IgD-negative memory B cell (primary cell): Measurements from ENCODE around the gene HIPK4. TPM values are rescaled to one million over a fixed set of nuclear protein-coding genes. Genes with fewer than 3 reads are reported as not detected.
A peak's percentile ranks its signal among the peaks of the same experiment; 100 is the strongest.
"Not testable (repeated sequence)": the region's sequence is repeated elsewhere in the genome, so short reads cannot be mapped to it uniquely, and the experiment has no call there.

ENCODE experiments used
- H3K27ac Mint-ChIP-seq, 3 donors: one replicate each; pipeline ENCODE4 v1.8.0; 2020 to 2022; ENCODE audit warnings: mild to moderate bottlenecking in 3 of 3, mixed read lengths in 3 of 3, moderate library complexity in 1 of 3
- H3K27me3 Mint-ChIP-seq: one replicate; pipeline ENCODE4 v1.8.0; 2021; ENCODE audit warnings: mixed read lengths
- H3K36me3 Mint-ChIP-seq: one replicate; pipeline ENCODE4 v1.8.0; 2020; ENCODE audit warnings: mild to moderate bottlenecking, mixed read lengths
- H3K4me1 Mint-ChIP-seq, 3 donors: one replicate each; pipeline ENCODE4 v1.8.0; 2020 to 2022; ENCODE audit warnings: mixed read lengths in 3 of 3, mild to moderate bottlenecking in 1 of 3
- H3K4me3 Mint-ChIP-seq, 4 donors: one replicate each; pipeline ENCODE4 v1.8.0; 2020 to 2022; ENCODE audit warnings: mild to moderate bottlenecking in 4 of 4, mixed read lengths in 4 of 4, moderate library complexity in 3 of 4
- H3K9me3 Mint-ChIP-seq, 3 donors: one replicate each; pipeline ENCODE4 v1.8.0; 2020 to 2021; ENCODE audit warnings: mixed read lengths in 3 of 3, mild to moderate bottlenecking in 1 of 3
- polyA plus RNA-seq: library from polyadenylated mRNA; unstranded; fragments of 300-500 nt; fragmentation: Illumina TruSeq; gene quantifications from one replicate; pipeline ENCODE4 v1.2.3, GENCODE V29; 2021

The HIPK4 gene
- polyA plus RNA-seq, 1 donor from 2014 or later, result 0.11 TPM

GRCh38 chr19:40355975-40356680, 33.9 kb downstream of the HIPK4 start:
- peak overlapping the region in 1 of 4 donors; percentile 21 for H3K4me3 Mint-ChIP-seq
- no peaks in the 10 kb centered on the region for H3K9me3 Mint-ChIP-seq
- H3K4me1 Mint-ChIP-seq, result peaks cover 7 to 20% (median 16%) of the 10 kb centered on the region in 3 donors
- H3K27me3 Mint-ChIP-seq, result no peaks in the 10 kb centered on the region
- H3K36me3 Mint-ChIP-seq, result peaks cover 10% of the 10 kb centered on the region
- peak overlapping the region in 1 of 3 donors; percentile 53 for H3K27ac Mint-ChIP-seq

DNA sequence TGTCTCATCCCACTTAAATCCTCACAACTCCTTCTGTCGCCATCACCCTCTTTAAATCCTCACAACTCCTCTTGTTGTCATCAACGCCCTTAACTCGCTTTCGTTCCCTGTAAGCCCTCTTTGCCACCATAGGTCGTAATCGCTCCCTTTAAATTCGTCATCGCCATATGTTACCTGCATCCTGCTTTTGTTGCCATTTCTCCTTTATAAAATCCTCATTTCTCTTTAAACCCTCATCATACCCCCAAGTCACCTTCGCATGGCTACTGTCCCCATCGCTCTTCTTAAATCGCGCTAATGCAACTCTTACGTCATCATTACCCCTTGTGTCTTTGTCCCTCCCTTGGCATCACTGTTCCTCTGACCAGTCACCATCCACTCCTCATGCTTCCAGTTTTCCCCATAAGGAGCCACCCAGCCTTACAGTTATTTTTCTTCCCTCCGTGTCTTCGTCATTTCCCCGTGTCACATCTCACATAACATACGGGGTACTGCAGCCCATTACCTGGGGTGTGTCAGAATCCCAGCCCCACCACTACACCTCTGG, 40.9 kb downstream of the HIPK4 start:
- Mint-ChIP-seq H3K27ac (peak overlapping the region; percentile 53 to 97 (median 90)), H3K36me3 (peaks cover 8% of the 10 kb centered on the region), H3K4me3 (peak overlapping the region; percentile 91 to 97 (median 96)), H3K9me3 (no peaks in the 10 kb centered on the region), H3K27me3 (no peaks in the 10 kb centered on the region), H3K4me1 (peaks cover 11 to 24% (median 13%) of the 10 kb centered on the region in 3 donors)

- H3K36me3 Mint-ChIP-seq, result peaks cover 8% of the 10 kb centered on the region
- peak within 1 kb of the TSS; percentile 90 to 97 (median 91) for H3K27ac Mint-ChIP-seq
- H3K27me3 Mint-ChIP-seq, result no peaks in the 10 kb centered on the region
- no peaks in the 10 kb centered on the region for H3K9me3 Mint-ChIP-seq
- H3K4me3 Mint-ChIP-seq, result peak within 1 kb of the TSS; percentile 91 to 97 (median 96)
- H3K4me1 Mint-ChIP-seq, result peaks cover 11 to 24% (median 13%) of the 10 kb centered on the region in 3 donors
Observed at GRCh38 chr19:40348125-40348913, 41.7 kb downstream of the HIPK4 start, which contains the start of the genes C19orf47 and PLD3. Gene C19orf47, minus strand, starts transcription at chr19:40348397. Its CDS starts 6,540 bp downstream, at chr19:40341857. Gene PLD3, plus strand, starts transcription at chr19:40348695. Its CDS starts 17,789 bp downstream, at chr19:40366484.

GRCh38 chr19:40344422-40344821, 45.6 kb downstream of the HIPK4 start:
- Mint-ChIP-seq H3K27ac (peak overlapping the region in 1 of 3 donors; percentile 26), H3K36me3 (peaks cover 3% of the 10 kb centered on the region), H3K4me1 (peaks cover 13 to 25% (median 13%) of the 10 kb centered on the region in 3 donors), H3K4me3 (peak overlapping the region in 2 of 4 donors; percentile 11 to 17), H3K27me3 (no peaks in the 10 kb centered on the region), H3K9me3 (peaks cover 0 to under 1% (median 0%) of the 10 kb centered on the region in 3 donors)

DNA sequence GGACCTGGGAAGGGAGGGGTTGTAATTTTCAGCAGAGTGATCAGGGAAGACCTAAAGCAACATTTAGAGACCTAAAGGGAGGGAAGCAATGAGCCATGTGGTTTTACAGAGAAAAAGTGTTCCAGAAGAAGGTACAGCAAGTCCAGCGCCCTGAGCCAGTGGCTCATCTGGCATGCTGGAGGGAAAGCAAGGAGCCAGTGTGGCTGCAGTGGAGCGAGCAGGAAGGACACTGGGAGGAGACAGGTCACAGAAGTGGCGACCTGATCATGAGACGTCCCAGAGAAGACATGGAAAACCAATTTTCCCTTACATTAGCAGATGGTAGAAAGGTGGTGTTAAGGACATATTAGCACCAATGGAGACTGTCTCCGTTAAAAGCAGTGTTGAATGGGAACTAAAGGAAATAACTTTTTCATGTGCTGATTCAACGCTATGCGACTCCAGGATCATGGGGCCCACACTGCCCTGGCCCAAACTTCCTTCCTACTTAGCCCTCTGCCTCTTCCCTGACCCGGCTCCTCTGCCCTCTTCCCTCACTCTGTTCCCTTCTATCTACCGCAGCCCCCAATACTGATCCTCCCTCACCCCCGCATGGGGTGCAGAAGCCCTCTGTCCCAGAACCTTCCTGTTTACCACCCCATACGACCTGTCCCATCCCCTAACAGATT, 47.2 kb downstream of the HIPK4 start:
- Mint-ChIP-seq H3K27ac (no peak overlapping the region), H3K4me1 (peaks cover 5 to 17% (median 8%) of the 10 kb centered on the region in 3 donors), H3K4me3 (peak overlapping the region in 1 of 4 donors; percentile 67), H3K36me3 (peaks cover 4% of the 10 kb centered on the region), H3K27me3 (no peaks in the 10 kb centered on the region), H3K9me3 (peaks cover 0 to 3% (median 0%) of the 10 kb centered on the region in 3 donors)

DNA sequence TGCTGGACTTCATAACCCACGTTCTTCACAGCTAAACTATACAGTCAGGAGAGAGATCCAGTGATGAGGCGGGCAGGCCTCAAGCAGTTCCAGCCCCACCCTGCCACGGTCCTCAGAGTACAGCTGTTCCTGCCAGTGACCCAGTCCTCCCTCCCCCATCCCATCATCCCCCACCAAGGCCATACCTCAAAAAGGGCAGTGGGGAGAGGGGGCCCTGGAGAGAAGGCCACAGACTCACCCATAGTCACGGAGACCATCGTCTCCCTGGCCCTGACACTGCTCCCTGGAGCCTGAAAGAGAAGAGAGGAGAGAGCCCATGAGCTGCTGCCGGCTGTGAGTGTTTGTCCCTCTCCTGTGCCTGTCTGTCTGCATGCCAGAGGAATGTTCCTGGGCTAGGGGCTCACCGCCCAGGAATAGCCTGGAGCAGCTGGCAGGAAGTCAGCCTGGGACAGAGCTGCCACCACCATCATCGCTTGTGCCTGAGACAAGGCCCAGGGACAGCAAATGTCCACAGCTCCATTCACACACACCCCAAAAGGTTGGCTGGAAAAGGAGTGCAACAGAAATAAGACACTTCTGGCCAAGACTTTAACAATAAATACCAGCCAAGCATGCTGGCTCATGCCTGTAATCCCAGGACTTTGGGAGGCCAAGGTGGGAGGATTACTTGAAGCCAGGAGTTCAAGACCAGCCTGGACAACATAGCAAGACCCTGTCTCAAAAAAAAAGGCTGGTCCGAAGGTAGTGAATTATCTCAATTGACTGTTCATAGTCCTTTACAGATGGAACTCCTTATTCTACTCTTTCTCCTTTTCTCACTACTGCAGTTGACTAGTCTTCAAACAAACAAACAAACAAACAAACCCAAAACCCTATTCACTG, 48.1 kb downstream of the HIPK4 start:
- Mint-ChIP-seq H3K4me3 (no peak overlapping the region), H3K36me3 (peaks cover 4% of the 10 kb centered on the region), H3K27ac (no peak overlapping the region), H3K4me1 (peaks cover 0 to 10% (median 2%) of the 10 kb centered on the region in 3 donors), H3K27me3 (no peaks in the 10 kb centered on the region), H3K9me3 (peaks cover 0 to 3% (median 0%) of the 10 kb centered on the region in 3 donors)

DNA sequence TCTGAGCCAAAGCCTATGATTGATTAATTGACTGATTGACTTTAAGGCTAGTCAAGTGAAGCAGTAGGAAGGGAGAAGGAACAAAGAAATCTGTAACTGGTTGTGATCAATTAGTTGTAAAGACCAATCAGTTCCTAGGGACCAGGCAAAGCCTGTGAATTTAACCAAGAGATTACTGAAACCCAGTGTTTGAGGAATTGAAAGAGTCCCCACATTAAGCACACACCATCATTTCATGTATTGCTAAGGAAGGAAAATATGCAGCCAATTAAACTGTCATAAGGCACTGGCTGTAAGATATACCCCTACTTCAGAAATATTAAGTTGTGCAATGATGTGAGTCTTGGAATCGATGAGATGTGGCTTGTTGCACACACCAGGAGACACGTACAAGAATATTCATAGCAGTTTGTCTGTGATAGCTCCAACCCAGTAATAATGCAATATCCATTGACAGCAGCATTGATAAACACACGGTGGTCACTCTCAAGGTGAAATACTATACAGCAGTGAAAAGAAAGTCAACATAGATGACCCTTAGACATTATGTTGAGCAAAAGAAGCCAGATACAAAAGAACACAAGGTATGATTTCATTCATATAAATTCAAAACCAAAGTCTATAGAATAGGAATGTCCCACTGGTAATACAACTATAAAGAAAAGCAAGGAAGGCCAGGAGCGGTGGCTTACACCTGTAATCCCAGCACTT, 50.8 kb downstream of the HIPK4 start:
- Mint-ChIP-seq H3K9me3 (peaks cover 0 to 3% (median 0%) of the 10 kb centered on the region in 3 donors), H3K4me3 (no peak overlapping the region), H3K36me3 (peaks cover 4% of the 10 kb centered on the region), H3K4me1 (peaks cover 0 to 6% (median 2%) of the 10 kb centered on the region in 3 donors), H3K27ac (no peak overlapping the region), H3K27me3 (no peaks in the 10 kb centered on the region)

- Mint-ChIP-seq H3K4me3 (no peak overlapping the region), H3K27me3 (no peaks in the 10 kb centered on the region), H3K27ac (no peak overlapping the region)
Observed at GRCh38 chr19:40337594-40337993, 52.4 kb downstream of the HIPK4 start.

GRCh38 chr19:40337107-40337506, 52.9 kb downstream of the HIPK4 start:
- H3K27ac Mint-ChIP-seq, result no peak overlapping the region
- no peaks in the 10 kb centered on the region for H3K4me1 Mint-ChIP-seq
- peaks cover 0 to 3% (median 0%) of the 10 kb centered on the region in 3 donors for H3K9me3 Mint-ChIP-seq
- H3K4me3 Mint-ChIP-seq, result no peak overlapping the region
- H3K27me3 Mint-ChIP-seq, result no peaks in the 10 kb centered on the region
- H3K36me3 Mint-ChIP-seq, result peaks cover 5% of the 10 kb centered on the region

More at GRCh38 chr19:40337594-40337993, 52.4 kb downstream of the HIPK4 start:
- Mint-ChIP-seq H3K9me3 (peaks cover 0 to 3% (median 0%) of the 10 kb centered on the region in 3 donors), H3K36me3 (peaks cover 4% of the 10 kb centered on the region), H3K4me1 (peaks cover 0 to 4% (median 2%) of the 10 kb centered on the region in 3 donors)

DNA sequence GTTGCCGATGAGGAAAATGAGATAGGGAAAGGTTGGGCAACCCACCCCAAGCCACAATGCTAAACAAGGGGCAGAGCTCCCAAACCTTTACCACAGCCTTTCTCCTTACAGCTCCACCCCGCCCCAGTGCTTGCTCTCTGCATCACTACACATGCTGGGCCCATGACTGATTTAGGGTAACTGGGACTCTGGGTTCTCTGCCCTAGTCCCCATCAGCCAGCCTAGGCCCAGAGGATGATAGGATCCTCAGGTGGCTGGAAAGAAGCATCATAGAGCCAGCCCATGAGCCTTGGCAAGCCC, 53.4 kb downstream of the HIPK4 start:
- H3K4me3 Mint-ChIP-seq, result no peak overlapping the region
- no peak overlapping the region for H3K27ac Mint-ChIP-seq
- peaks cover 0 to 3% (median 0%) of the 10 kb centered on the region in 3 donors for H3K9me3 Mint-ChIP-seq
- H3K36me3 Mint-ChIP-seq, result peaks cover 7% of the 10 kb centered on the region
- H3K27me3 Mint-ChIP-seq, result no peaks in the 10 kb centered on the region
- H3K4me1 Mint-ChIP-seq, result no peaks in the 10 kb centered on the region

- H3K4me1 Mint-ChIP-seq, result no peaks in the 10 kb centered on the region
- no peak overlapping the region for H3K4me3 Mint-ChIP-seq
- peaks cover 0 to 3% (median 0%) of the 10 kb centered on the region in 3 donors for H3K9me3 Mint-ChIP-seq
- no peak overlapping the region for H3K27ac Mint-ChIP-seq
- H3K36me3 Mint-ChIP-seq, result peaks cover 7% of the 10 kb centered on the region
- H3K27me3 Mint-ChIP-seq, result no peaks in the 10 kb centered on the region
Observed at GRCh38 chr19:40335855-40336600, 54.0 kb downstream of the HIPK4 start.

DNA sequence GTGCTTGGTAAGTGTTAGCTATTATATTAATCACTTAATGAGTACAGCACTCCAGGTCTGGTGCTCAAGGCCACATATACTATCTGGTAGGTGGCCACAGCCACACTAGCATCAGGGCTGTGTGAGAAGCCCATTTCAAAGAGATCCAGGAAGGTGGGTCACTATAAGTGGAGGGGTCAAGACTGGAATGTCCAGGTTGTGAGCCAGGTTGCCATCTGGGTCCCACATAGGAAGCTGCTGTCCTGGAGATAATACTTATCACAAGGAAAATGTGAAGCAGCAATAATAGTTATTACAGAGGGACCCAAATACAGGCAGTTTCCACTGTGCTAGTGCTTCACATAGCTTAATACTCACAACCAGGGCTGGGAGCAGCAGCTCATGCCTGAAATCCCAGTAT, 54.9 kb downstream of the HIPK4 start:
- Mint-ChIP-seq H3K9me3 (peaks cover 0 to 3% (median 0%) of the 10 kb centered on the region in 3 donors), H3K36me3 (peaks cover 7% of the 10 kb centered on the region), H3K4me3 (no peak overlapping the region), H3K27me3 (no peaks in the 10 kb centered on the region), H3K4me1 (no peaks in the 10 kb centered on the region), H3K27ac (no peak overlapping the region)

GRCh38 chr19:40333083-40333482, 56.9 kb downstream of the HIPK4 start:
- not testable (repeated sequence) for H3K36me3 Mint-ChIP-seq, H3K27me3 Mint-ChIP-seq, H3K4me3 Mint-ChIP-seq, H3K27ac Mint-ChIP-seq, H3K4me1 Mint-ChIP-seq, H3K9me3 Mint-ChIP-seq
